HepG2 (cell line): Measurements from ENCODE around the gene FBF1. TPM values are rescaled to one million over a fixed set of nuclear protein-coding genes. Genes with fewer than 3 reads are reported as not detected.

Source experiments
- ATAC-seq: fragments of 200-7000 bp; cut with Tn5 transposase; 3 replicates; pipeline ENCODE4 v1.9.1; 2020; ENCODE audit warnings: mild to moderate bottlenecking, moderate library complexity
- BruUV-seq: library from RNA; stranded (reverse); fragments of 400-500 nt; replicated peaks from 2 replicates; lab custom pipeline; 2021; lab: Mats Ljungman, UMichigan
- CTCF ChIA-PET: fragments of 300-600 bp; formaldehyde crosslinking; extraction: SDS; loops from one replicate; lab custom pipeline; 2021; ENCODE audit warnings: low total read pairs, inconsistent platforms, low intra/inter-chr PET ratio; lab: Yijun Ruan, JAX
- POLR2A ChIA-PET: fragments of 350-600 bp; sonication (Branson Sonifier 250); formaldehyde crosslinking; loops from one replicate; lab custom pipeline; 2020; ENCODE audit warnings: antibody characterized with exemption, inconsistent platforms; lab: Yijun Ruan, JAX
- DNase-seq: peaks from one replicate; pipeline ENCODE4 v3.0.0-alpha.2; 2015; ENCODE audit warnings: low spot score
- FAIRE-seq: peaks from 3 replicates; lab custom pipeline; 2011; peaks lifted over from hg19 to GRCh38; lab: Jason Lieb, UNC
- H2AFZ ChIP-seq: one replicate; pipeline ENCODE4 v1.6.1; 2011; ENCODE audit warnings: low read length, inconsistent platforms
- H3K27ac ChIP-seq: fragments of 300-600 bp; 3 replicates; pipeline ENCODE4 v1.8.0; 2011; ENCODE audit warnings: mixed run types, mild to moderate bottlenecking, mixed read lengths, low read length, inconsistent platforms; ENCODE audit not compliant: insufficient read depth; ENCODE audit errors: extremely low read length
- H3K27me3 ChIP-seq, 2 experiments: fragments of 200-600 bp in 1 of 2; 2 replicates in 1 of 2; 3 replicates in 1 of 2; pipeline versions ENCODE4 v1.6.0 to v1.8.0; 2011; ENCODE audit warnings: low read length in 2 of 2, mild to moderate bottlenecking in 2 of 2, moderate library complexity in 2 of 2, inconsistent platforms in 1 of 2; ENCODE audit not compliant: insufficient read depth in 2 of 2, control insufficient read depth in 1 of 2
- H3K36me3 ChIP-seq, 2 experiments: fragments of 200-600 bp in 1 of 2; replicated peaks in 1 of 2; 2 replicates in 1 of 2; 3 replicates in 1 of 2; pipeline versions ENCODE4 v1.5.1 to v1.8.0; 2011; ENCODE audit warnings: low read length in 2 of 2, inconsistent platforms in 1 of 2; ENCODE audit not compliant: insufficient read depth in 2 of 2, control insufficient read depth in 1 of 2
- H3K4me1 ChIP-seq: 2 replicates; pipeline ENCODE4 v1.5.1; 2012; ENCODE audit warnings: low read length, inconsistent platforms; ENCODE audit not compliant: insufficient read depth
- H3K4me2 ChIP-seq: 2 replicates; pipeline ENCODE4 v1.6.0; 2011; ENCODE audit warnings: low read depth, low read length, inconsistent platforms
- H3K4me3 ChIP-seq, 3 experiments: fragments of 200-600 bp in 1 of 3; sonication (generic), shearing (Covaris generic) in 1 of 3; replicated peaks in 1 of 3; 2 replicates each; pipeline ENCODE4 v1.5.1; 2011 to 2016; ENCODE audit warnings: low read length in 3 of 3, inconsistent platforms in 2 of 3, low read depth in 2 of 3, mild to moderate bottlenecking in 2 of 3, control low read depth in 1 of 3, mixed read lengths in 1 of 3; ENCODE audit not compliant: insufficient read depth in 1 of 3
- H3K79me2 ChIP-seq: one replicate; pipeline ENCODE4 v1.6.1; 2011; ENCODE audit warnings: low read length, inconsistent platforms; ENCODE audit not compliant: insufficient read depth
- H3K9ac ChIP-seq: 2 replicates; pipeline ENCODE4 v1.6.0; 2011; ENCODE audit warnings: mild to moderate bottlenecking, low read depth, low read length, inconsistent platforms; ENCODE audit not compliant: insufficient read depth
- H3K9me3 ChIP-seq: 2 replicates; pipeline ENCODE4 v1.5.1; 2012; ENCODE audit warnings: mild to moderate bottlenecking, low read length
- H4K20me1 ChIP-seq: 2 replicates; pipeline ENCODE4 v1.6.0; 2011; ENCODE audit warnings: inconsistent platforms, mild to moderate bottlenecking, low read length, moderate library complexity; ENCODE audit not compliant: insufficient read depth
- ATRX ChIP-seq: sonication (generic); formaldehyde crosslinking; IDR thresholded peaks from 2 replicates; pipeline ENCODE4 v1.4.0; 2020; ENCODE audit warnings: missing genetic modification reagents, borderline replicate concordance
- NFE2 ChIP-seq: sonication (generic); formaldehyde crosslinking; IDR thresholded peaks from 2 replicates; pipeline ENCODE4 v1.4.0; 2020; ENCODE audit warnings: missing genetic modification reagents
- SUZ12 ChIP-seq: fragments of 150-350 bp; IDR thresholded peaks from 2 replicates; pipeline ENCODE4 v1.6.1; 2014; ENCODE audit warnings: low read depth, low read length
- ZBTB39 ChIP-seq: sonication (generic); formaldehyde crosslinking; IDR thresholded peaks from 2 replicates; pipeline ENCODE4 v1.5.0; 2020; ENCODE audit warnings: missing genetic modification reagents
- ZNF446 ChIP-seq: sonication (generic); formaldehyde crosslinking; IDR thresholded peaks from 2 replicates; pipeline ENCODE4 v1.5.0; 2020; ENCODE audit warnings: mild to moderate bottlenecking, missing genetic modification reagents
- ZNF468 ChIP-seq: sonication (generic); formaldehyde crosslinking; IDR thresholded peaks from 2 replicates; pipeline ENCODE4 v1.8.0; 2022; ENCODE audit warnings: mild to moderate bottlenecking, moderate library complexity, missing genetic modification reagents
- WGBS: methylation state at CpG from one replicate; pipeline ENCODE4 v1.1.6; 2017; ENCODE audit warnings: low lambda C conversion rate; 5-methylcytosine and 5-hydroxymethylcytosine counted together
- in situ Hi-C: cut with HindIII; loops from 2 replicates; pipeline ENCODE4 v1.10.0; 2017; ENCODE audit warnings: low pct_unique_long_range_greater_than_20kb; ENCODE audit not compliant: extremely low pct_ligation_motif_present
- intact Hi-C: fragments of 100-400 bp; cut with micrococcal nuclease; formaldehyde crosslinking; loops from one replicate; pipeline ENCODE4 v1.10.0; 2022; ENCODE audit not compliant: unreplicated experiment
- polyA plus RNA-seq, 8 experiments: library from polyadenylated mRNA; depleted of rRNA in 3 of 8; stranded (reverse) in 7 of 8; unstranded in 1 of 8; fragments of >200 nt; fragmentation: Illumina TruSeq in 4 of 8; extraction: Trizol in 4 of 8; gene quantifications; 2 replicates each; pipeline versions ENCODE4 v1.2.1 to v1.2.3, GENCODE V29; 2011 to 2016; ENCODE audit warnings: low read depth in 4 of 8, missing spikeins in 1 of 8, mixed read lengths in 1 of 8; ENCODE audit not compliant: insufficient read depth in 1 of 8
- total RNA-seq, 5 experiments: library from RNA; depleted of rRNA; stranded (reverse); fragments of >200 nt; fragmentation: Illumina TruSeq; extraction: Trizol; gene quantifications; 2 replicates each; pipeline ENCODE4 v1.2.3, GENCODE V29; 2016; ENCODE audit warnings: low read depth in 1 of 5

Gene FBF1
- total and polyA plus RNA-seq, 2 of the 13 experiments (the other 11 are each of a cell fraction or from before 2014, with no cell fraction given): 2.4 to 8.1 TPM

GRCh38 chr17:75970626-75971025, 29.8 kb upstream of the FBF1 start:
- CTCF ChIA-PET: no interaction called here
- H3K27ac ChIP-seq: peak overlapping the region; percentile 2
- no peak for FAIRE-seq

More at GRCh38 chr17:75970626-75971025, 29.8 kb upstream of the FBF1 start:
- DNase-seq (no peak), ATAC-seq (no peak)
- POLR2A ChIA-PET: interaction anchor here (1.1 to 1.4 kb wide), 3 partner anchors 11 to 191 kb away, joined by 3 to 5 read pairs (median 4); partner anchors contain the start of gene CDK3
- peaks cover 62% of the 10 kb centered on the region for H3K4me1 ChIP-seq
- H3K4me3 ChIP-seq: no peak overlapping the region
- no peaks in the 10 kb centered on the region for H3K9me3 ChIP-seq
- 94% methylated on average over 7 of the region's 7 CpGs for WGBS
- TF ChIP-seq ATRX (CRISPR knock-in tag) (no peak), ZNF468 (no peak), SUZ12 (no peak), ZBTB39 (no peak), ZNF446 (CRISPR knock-in tag) (no peak), NFE2 (CRISPR knock-in tag) (no peak)
- peaks cover 15 to 56% of the 10 kb centered on the region in 2 experiments for H3K36me3 ChIP-seq
- no peak overlapping the region for H3K4me2 ChIP-seq
- BruUV-seq: no TSS peak
- in situ Hi-C loops (no loop called here), intact Hi-C loops (no loop called here)
- no peaks in the 10 kb centered on the region for H3K27me3 ChIP-seq
- H2AFZ ChIP-seq: no peak overlapping the region
- peaks cover 32% of the 10 kb centered on the region for H4K20me1 ChIP-seq
- no peak overlapping the region for H3K9ac ChIP-seq
- peaks cover 74% of the 10 kb centered on the region for H3K79me2 ChIP-seq
